ENCODE results near the gene CEP95.

Gene CEP95

DNA sequence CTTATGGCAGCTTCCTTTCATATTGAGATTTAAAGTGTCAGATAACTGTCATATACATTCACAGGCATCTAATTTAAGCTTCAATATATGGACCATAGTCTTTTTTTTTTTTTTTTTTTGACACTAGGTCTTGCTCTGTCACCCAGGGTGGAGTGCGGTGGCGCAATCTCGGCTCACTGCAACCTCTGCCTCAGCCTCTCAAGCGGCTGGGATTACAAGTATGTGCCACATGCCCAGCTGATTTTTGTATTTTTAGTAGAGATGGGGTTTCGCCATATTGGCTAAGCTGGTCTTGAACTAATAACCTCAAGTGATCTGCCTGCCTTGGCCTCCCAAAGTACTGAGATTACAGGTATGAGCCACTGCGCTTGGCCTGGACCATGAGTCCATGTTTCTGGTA, 13.6 kb downstream of the CEP95 start:
- no peak for DNase-seq

DNA sequence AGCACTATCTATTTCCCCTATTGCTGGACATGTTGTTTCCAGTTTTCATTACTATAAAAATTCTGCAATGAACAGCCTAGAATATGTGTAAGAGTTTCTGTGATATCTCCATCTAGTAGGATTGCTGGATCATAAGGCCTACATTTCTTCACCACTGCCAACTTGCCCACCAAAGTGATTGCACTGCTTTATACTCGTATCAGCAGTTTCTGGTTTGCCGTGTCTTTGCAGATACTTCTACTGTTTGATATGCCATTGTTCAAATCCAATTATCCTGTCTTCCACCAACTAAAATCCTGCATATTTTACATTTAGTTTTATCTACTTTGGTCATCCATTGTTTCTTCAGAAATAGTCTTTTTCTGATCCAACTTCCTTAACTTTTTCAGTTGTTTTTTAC, 21.1 kb downstream of the CEP95 start:
- no peak for DNase-seq

DNA sequence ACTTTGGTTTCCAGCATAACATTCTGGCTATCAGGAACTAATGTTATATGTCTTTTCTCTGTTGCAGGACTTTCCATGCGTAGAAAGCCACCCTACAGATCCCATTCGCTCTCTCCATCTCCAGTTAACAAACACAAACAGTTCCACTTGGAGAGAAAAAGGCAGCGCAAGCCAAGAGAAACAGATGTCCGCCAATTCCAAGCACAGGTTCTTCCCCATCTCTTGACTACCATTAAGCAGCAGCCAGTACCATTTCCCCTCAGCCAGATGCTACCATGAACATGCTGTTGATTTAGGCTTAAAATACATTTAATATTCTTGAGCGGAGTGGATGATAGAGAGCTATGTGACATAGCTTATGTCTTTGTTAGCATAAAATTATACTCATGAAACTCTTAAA, 22.4 kb downstream of the CEP95 start:
- DNase-seq: no peak

DNA sequence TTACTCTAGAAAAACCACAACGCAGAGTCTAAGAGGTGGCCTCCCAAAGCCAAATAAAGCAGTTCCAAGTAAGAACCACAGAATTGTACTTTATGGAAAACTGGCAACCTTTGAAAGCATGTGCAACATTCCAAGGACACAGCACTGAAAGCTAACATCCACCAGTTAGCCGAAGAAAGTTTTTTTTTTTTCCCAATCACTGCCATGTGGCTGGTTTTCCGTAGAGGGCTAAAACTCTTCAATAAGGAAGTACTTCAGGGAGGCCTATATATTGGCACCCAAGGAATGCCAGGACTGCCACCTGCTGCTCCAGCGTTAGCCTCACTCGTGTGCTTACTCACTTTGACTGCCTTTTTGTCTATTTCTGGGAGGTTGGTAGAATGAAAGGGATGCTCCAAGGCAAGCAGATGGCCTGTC, 25.2 kb downstream of the CEP95 start:
- DNase-seq: peak; percentile 34

DNA sequence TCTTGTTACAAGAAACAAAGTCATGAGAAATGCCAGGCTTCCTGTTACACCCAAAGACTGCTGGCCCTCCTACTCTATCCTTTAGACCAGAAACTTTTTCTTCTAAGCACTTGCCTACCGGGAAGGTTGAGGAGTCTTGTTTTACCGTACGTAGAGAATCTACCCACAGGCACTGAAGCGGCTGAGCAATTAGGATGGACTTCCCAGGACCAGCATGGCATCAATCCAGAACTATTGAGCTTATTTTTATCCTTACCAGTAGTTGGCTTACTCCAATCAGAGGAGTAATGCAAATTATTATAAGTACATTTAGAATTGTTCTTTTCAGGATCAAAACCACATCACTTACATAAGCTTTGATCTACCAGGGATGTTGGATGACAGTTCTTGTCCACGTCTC, 25.6 kb downstream of the CEP95 start:
- no peak for DNase-seq

DNA sequence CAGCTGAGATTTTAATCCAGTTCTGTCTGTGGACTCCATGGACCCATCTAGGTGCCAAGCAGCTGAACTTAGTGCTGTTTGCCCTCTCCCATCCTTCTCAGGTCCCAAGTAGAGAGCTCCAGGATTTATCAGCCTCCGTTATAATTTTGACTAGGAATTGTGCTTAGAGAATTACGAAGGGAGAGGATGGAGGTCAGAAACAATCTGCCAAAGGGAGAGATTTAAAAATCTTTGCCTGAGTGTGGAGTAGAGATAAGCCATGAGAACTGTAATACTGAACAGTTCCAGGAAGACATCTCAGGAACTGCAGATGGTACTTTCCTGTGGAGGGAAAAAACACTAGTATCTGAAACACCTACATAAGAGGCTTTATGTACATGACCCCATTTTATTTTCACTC, 27.0 kb downstream of the CEP95 start:
- no peak for DNase-seq

DNA sequence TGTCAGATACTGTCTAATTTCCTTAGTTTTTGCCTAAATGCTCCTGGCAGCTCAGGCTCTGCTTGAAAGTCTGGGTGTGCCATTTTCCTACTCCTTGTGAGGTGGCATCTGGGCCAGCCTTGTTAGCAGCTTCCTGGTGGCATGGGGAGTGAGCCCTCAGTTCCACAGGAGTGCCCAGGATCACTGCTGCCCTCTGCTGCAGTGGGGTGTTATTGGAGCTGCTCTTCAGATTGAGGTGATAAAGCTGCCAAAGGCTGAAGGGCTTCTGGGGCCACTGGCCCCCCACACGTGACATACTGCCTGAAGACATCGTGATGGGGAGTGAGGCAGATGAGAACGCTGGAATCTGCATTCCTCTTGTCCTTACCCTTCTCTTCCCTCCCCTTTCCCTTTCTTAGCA, 27.4 kb downstream of the CEP95 start:
- DNase-seq: peak; percentile 14

DNA sequence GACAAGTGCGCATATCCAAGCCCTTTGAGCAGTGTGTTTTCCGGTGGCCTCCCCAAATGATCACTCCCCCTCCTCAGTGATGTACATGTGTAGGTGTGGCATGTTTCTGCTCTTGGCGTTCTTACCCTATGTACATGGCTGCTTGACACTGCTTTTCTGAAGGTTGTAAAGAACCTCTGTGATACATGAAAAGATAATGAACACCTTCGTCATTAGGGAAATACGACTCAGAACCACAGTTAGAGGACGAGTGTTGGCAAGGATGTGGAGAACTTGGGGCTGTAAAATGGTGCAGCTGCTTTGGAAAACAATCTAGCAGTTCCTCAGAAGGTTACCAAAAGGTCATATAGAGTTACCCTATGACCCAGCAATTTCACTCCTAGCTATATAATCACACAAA, 28.6 kb downstream of the CEP95 start:
- DNase-seq: no peak

DNA sequence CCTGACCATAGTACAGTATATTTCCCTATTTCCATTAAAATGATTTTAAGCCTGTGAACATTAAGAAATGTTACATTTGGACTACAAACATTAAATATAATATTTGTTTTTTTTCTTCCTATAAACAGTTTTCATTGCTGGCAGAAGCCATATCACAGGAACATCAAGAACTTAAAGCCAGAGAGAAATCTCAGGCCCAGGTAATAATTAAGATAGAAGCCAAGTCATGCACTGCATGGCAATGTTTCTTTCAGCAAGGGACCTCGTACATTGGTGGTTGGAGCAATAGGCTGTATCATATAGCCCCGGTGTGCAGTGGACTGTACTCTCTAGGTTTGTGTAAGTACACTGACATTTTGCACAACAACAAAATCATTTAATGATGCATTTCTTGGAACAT, 30.1 kb downstream of the CEP95 start:
- DNase-seq: no peak

DNA sequence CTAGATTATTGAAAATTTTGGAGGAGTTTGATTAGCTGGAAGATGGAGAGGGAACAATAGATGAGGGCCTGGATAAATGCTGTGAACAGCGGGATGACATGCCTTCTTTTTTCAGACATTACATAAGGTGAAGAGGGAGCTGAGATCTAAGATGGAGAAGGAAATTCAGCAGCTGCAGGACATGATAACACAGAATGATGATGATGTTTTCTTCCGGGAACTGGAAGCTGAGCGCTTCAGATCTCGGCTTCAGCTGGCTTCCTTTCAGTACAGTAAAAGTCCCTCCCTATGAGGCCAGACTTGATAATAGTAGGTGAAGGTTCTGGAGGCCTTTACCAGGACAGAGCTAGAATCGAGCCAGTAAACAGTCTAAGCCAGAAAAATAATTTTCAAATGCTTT, 30.7 kb downstream of the CEP95 start:
- no peak for DNase-seq

DNA sequence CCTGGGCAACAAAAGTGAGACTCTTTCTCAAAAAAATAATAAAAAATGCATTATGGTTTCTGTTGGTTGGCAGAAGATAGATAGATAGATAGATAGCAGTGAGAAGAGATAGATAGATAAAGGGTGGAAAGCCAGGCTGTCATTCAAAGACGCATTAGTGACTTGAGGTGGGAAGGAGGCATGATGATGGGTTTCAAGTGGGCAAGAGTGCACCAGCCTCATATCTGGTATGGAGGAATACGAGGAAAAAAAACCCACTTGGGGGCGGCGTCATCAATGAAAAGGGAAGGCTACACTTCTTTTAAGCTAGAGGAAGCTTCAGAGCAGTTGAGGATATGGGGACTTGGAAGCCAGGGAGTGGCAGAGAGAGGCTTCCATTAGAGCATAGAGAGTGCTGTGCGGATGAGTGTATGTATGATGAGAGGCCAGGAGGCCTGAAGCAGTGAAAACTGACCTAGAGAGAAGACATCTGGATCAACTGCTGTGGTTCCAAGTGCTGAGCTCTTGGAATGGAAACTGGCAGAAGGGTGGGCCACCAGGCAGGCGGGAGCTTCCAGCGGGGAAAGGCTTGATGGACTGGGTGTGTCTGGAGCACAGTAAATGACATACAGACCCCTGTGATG, 31.8 kb downstream of the CEP95 start:
- DNase-seq: no peak

DNA sequence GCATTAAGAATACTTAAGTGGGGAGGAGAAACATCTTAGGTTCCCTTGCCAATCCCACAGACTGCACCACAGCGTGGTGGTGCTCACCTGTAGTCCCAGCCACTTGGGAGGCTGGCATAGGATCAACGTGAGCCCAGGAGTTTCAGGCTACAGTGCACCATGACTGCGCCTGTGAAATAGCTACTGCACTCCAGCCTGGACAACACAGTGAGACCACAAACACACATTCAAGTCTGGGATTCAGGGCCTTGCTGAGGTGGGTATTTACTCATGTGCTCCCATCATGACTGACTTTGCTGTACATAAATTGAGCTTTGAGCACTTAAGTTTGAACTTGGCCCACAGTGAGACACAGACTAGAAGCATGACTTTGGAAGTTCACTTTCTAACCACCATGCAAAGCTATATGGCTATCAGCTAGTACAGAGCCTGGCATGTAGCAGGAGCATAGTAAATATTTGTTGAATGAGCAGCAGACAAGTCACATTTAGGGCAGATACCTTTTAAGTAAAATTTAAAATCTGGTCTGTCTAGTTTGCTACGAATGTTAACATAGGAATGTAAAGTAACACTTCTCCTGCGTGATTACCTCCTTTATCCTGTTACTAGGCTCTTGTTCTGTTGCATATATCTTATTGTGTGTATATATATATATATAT, 33.5 kb downstream of the CEP95 start:
- no peak for DNase-seq

DNA sequence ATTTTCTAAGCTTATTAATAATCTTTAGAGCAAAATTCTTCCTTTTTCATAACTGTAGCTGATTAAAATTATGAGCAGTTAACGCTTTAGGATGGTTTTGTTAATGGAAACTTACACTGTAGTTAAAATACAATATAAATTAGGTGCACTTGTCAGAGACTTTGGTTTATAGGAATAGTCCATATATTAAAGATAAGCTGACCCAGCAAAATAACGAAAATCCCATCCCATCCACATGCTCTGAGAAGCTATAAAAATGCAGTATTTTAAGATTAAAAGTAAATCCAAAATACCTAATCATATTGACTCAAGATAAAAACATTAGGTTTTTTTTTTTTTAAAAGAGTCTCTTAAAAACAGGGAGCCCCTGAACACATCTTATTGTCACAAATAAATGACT, 38.0 kb downstream of the CEP95 start:
- DNase-seq: no peak

DNA sequence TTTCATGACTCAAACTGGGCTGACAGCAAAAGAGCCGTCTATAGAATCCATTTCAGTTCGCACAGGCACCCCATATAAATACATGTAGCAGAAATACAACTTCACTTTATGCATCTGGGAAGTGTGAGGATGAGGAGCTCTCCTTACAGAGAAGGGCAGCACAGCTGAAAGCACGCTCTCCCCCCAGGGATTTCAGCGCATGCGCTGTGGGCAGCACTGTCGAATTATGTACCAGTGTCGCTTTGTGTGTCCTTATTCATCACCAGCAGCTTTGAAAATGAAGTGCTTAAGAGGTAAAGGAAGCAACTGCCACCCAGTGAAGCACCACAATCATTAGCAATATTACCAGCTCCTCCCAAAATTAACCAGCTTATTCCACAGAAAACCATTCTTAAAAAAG, 39.9 kb downstream of the CEP95 start:
- no peak for DNase-seq

DNA sequence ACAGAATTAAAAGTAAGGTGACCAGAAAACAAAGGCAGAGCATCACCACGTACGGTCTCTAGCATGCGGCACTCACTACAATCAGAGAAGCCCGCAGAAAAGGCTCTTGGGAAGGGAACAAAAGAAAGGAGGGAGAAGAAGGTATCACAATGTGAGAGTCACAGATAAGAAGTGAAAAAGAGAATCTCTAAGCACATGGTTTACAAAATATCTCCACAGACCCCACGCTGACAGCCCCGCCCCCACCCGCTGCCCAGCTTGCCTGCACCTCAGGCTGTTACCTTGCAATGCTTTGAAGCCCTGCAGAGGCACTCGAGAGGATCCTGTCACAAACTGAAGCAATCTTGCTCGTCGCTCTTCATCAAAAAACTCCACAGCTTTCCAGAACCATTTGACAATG, 40.5 kb downstream of the CEP95 start:
- DNase-seq: no peak

DNA sequence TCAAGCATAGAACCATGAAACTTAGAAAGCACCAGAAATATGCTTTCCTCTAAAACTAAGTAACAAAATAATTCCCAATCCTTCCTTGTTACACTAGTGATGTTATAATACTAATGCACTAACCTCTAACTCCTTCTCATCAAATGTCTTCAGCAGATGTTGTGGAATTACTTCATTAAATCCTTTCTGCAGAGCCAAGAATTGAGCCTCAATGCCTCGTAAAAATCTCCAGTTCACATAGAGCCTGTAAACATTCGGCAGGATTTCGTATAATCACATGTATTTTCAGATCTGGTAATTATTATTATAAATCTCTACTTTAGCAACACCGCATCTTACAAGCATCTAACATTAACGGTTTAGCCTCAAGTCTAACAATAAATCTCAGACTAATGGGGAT, 44.7 kb downstream of the CEP95 start:
- no peak for DNase-seq

DNA sequence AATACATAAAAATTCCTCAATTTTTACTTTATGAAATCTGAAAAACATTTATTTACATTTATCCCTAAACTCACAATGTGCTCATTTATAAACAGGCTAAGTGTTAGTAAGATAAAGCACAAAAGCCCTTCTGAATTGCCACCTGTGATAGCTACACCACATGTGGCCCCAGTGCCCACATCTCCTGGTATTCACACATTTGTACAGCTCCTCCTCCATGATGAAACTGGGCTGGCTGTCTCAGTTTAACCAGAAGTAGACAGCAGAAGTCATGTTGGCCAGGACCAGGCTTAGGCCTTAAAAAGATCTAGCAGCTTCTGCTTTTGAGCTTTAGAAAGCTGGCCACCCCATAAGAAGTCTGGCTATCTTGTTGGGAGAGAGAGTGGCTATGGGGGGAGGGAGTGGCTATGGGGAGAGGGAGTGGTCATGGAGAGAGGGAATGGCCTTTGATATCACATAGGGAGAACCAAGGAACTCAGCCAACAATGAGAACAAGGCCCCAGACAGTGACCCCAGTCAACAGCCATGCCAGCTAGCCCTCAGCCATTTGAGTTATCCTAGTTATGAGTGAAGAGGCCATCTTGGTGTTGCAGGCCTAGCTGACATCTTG, 47.4 kb downstream of the CEP95 start:
- DNase-seq: no peak

DNA sequence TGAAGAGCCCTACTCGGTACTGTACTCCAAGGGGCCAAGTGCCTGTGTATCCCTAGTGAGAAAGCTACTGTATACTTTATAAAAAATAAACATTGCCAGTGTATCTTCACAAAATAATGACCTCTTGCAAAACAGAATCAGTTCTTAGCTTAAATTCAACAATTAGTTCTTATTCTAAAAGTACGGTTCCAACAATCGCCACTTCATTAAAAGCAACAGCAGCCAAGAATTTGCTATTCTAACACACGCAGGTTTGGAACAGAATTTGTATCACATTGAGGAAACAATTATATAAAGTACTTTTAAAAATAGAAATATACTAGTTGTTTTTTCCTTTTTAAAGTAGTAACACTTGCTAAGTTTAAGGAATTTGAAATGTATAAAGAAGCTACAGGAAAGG, 48.5 kb downstream of the CEP95 start:
- DNase-seq: no peak

DNA sequence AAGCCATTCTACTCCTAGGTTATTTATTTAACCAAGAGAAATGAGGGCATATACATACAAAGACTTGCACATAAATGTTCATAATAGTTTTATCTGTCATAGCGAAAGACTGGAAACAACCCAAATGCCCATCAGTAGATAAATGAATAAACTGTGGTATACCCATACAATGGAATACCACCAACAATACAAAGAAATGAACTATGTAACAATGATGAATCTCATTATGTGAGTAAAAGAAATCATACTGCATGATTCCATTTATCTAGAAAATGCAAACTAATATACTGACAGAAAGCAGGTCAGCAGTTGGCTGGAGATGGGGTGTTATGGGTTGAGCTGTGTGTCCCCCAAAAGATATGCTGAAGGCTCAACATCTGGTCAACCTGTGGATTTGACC, 57.3 kb downstream of the CEP95 start:
- DNase-seq: no peak

DNA sequence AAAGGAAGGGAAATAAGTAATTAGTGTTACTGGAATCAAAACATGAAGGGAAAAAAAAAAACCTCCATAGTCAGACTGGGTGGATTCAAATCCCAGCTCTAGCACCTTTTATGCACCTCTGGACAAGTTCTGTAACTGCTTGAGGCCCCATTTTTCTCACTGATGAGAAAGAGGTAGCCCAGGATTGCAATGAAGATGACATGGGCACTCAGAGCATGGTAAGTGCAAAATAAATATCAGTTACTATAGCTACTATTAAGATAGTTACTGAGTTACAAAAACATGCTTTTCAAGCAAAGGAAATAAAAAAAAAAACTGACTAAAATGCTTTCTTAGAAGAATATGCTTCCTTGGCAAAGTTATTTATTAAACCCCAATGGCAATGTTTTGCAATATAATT, 58.8 kb downstream of the CEP95 start:
- DNase-seq: no peak

DNA sequence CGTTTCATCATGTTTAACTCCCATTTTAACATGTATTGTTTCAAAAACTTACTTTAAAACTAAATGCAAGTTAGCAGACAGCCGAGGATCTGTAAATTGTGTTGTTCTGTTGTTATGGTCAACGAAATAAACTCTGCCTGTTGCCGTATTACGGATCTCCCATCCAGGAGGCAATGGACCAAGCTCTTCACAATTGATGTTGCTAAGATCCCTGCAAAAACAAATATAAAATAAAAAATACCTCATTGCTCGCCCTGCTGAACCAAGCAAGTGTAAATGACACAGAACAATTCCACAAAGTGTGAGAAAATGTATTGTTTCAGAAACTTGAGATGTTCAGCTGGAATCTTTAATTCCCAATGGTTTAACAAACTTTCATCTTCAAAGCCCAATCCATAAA, 65.0 kb downstream of the CEP95 start:
- no peak for DNase-seq

DNA sequence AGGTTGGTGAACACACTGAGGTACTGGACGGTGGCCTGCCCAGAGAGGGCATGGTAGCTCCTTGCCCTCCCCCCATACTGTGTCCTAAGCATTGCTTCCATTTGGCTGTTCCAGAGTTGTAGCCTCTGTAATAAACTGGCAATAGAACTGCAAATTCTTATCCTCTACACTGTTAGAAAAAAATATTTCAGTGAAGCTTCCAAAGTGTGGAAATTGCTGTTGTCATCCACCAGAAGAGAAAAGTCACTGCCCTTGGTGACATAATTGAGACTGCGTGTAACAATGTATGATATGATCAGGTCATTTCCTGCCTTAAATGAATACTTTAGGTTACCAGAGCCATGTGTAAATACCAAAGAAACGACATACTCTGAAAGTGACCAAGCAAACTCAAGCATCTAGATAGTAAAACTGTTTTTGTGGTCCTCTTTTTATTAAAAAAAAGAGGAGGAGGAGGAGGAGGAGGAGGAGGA, 65.9 kb downstream of the CEP95 start:
- DNase-seq: peak; percentile 75

DNA sequence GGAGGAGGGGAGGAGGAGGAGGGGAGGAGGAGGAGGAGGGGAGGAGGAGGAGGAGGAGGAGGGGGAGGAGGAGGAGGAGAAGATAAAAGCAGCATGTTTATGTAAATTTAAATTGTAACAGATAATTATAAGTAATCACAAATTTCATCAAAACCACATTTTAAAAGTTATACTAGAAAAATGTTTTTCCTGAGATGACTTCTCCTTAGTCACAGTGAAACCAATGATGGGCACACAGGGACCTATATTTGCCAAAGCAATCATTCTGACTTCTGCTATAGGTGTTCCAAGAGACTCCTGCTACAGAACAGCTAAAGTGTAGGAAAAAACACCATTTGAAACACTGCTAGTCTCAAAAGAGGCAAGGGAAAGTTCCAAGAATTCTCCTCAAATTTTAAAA, 66.4 kb downstream of the CEP95 start:
- no peak for DNase-seq

DNA sequence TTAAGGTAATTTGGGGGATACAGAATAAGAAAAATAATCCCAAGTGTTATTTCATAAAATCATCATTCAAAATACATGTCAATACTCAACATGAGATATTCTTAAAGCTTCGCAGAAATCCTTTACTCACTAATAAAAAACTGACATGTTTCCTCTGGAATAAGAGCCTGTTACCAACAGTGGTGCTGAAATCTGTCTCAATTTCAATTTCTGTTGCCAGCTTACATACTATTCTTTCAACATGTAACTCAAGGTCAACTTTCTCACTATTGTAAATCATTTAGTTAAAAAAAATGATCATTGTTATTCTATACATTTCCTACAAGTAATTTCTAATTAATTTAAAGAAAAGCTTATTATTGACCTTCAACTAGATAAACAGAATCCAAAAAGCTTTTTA, 67.9 kb downstream of the CEP95 start:
- DNase-seq: no peak

All from fibroblast of skin of scalp (primary cell).